HEK293 (cell line): Measurements from ENCODE around the gene DPYSL3.

Experiments used
- CTCF ChIA-PET: fragments of 350-600 bp; formaldehyde crosslinking; extraction: SDS; loops from one replicate; lab custom pipeline; 2021; ENCODE audit warnings: antibody characterized with exemption; lab: Yijun Ruan, JAX
- POLR2A ChIA-PET: fragments of 300-600 bp; formaldehyde crosslinking; extraction: SDS; loops from one replicate; lab custom pipeline; 2020; ENCODE audit warnings: antibody characterized with exemption, inconsistent platforms; lab: Yijun Ruan, JAX
- H3K27ac ChIP-seq: fragments of 200-500 bp; sonication (Bioruptor generic); 2 replicates; pipeline ENCODE4 v1.5.1; 2014; ENCODE audit warnings: low read depth, low read length, control low read depth, inconsistent platforms; ENCODE audit errors: extremely low read depth
- H3K36me3 ChIP-seq, 2 experiments: fragments of 200-500 bp in 1 of 2; sonication (Bioruptor generic) in 1 of 2; 1 replicate in 1 of 2; 2 replicates in 1 of 2; pipeline ENCODE4 v1.5.1; 2014 to 2017; ENCODE audit warnings: inconsistent platforms in 2 of 2, low read length in 2 of 2; ENCODE audit not compliant: control insufficient read depth in 2 of 2, insufficient read depth in 1 of 2
- H3K4me1 ChIP-seq: fragments of 200-500 bp; sonication (Bioruptor generic); 2 replicates; pipeline ENCODE4 v1.5.1; 2014; ENCODE audit warnings: mild to moderate bottlenecking, low read length, inconsistent platforms; ENCODE audit not compliant: control insufficient read depth, insufficient read depth
- H3K4me3 ChIP-seq: 2 replicates; pipeline ENCODE4 v1.5.1; 2011; ENCODE audit warnings: low read depth, mild to moderate bottlenecking, control low read depth, low read length, moderate library complexity
- H3K9me3 ChIP-seq: fragments of 200-500 bp; sonication (Bioruptor generic); 2 replicates; pipeline ENCODE4 v1.5.1; 2014; ENCODE audit warnings: low read depth, low read length, inconsistent platforms; ENCODE audit not compliant: control insufficient read depth, insufficient read depth
- EGR2 ChIP-seq: fragments of 450-650 bp; formaldehyde crosslinking; IDR thresholded peaks from 2 replicates; pipeline ENCODE4 v1.5.1; 2016; ENCODE audit warnings: low read depth, missing biosample characterization, missing genetic modification characterization
- KLF8 ChIP-seq: fragments of 450-650 bp; formaldehyde crosslinking; IDR thresholded peaks from 2 replicates; pipeline ENCODE4 v1.5.1; 2016; ENCODE audit warnings: missing biosample characterization, missing genetic modification characterization
- MZF1 ChIP-seq: fragments of 450-650 bp; formaldehyde crosslinking; IDR thresholded peaks from 2 replicates; pipeline ENCODE4 v1.5.1; 2017; ENCODE audit warnings: missing biosample characterization, missing genetic modification characterization, borderline replicate concordance
- REST ChIP-seq: fragments of 450-650 bp; formaldehyde crosslinking; IDR thresholded peaks from 2 replicates; pipeline ENCODE4 v1.5.1; 2016; ENCODE audit warnings: missing biosample characterization, missing genetic modification characterization
- SCRT1 ChIP-seq: fragments of 450-650 bp; formaldehyde crosslinking; IDR thresholded peaks from 2 replicates; pipeline ENCODE4 v1.5.1; 2016; ENCODE audit warnings: missing biosample characterization, missing genetic modification characterization, borderline replicate concordance
- SCRT2 ChIP-seq: fragments of 450-650 bp; formaldehyde crosslinking; IDR thresholded peaks from 2 replicates; pipeline ENCODE4 v1.5.1; 2016; ENCODE audit warnings: missing biosample characterization, missing genetic modification characterization
- ZBTB21 ChIP-seq: fragments of 450-650 bp; formaldehyde crosslinking; IDR thresholded peaks from 2 replicates; pipeline ENCODE4 v1.5.1; 2017; ENCODE audit warnings: missing biosample characterization, missing genetic modification characterization
- ZFHX2 ChIP-seq: fragments of 450-650 bp; formaldehyde crosslinking; conservative IDR thresholded peaks from 2 replicates; pipeline ENCODE4 v1.5.1; 2016; ENCODE audit warnings: missing biosample characterization, missing genetic modification characterization
- ZNF112 ChIP-seq: fragments of 450-650 bp; formaldehyde crosslinking; IDR thresholded peaks from 2 replicates; pipeline ENCODE4 v1.5.0; 2017; ENCODE audit warnings: missing biosample characterization, missing genetic modification characterization
- ZNF133 ChIP-seq: fragments of 450-650 bp; formaldehyde crosslinking; IDR thresholded peaks from 2 replicates; pipeline ENCODE4 v1.5.1; 2016; ENCODE audit warnings: missing biosample characterization, missing genetic modification characterization
- ZNF148 ChIP-seq: fragments of 450-650 bp; formaldehyde crosslinking; IDR thresholded peaks from 2 replicates; pipeline ENCODE4 v1.5.0; 2017; ENCODE audit warnings: missing biosample characterization, missing genetic modification characterization, borderline replicate concordance
- ZNF16 ChIP-seq: fragments of 450-650 bp; formaldehyde crosslinking; IDR thresholded peaks from 2 replicates; pipeline ENCODE4 v1.5.1; 2016; ENCODE audit warnings: low read depth, missing biosample characterization, missing genetic modification characterization
- ZNF175 ChIP-seq: fragments of 450-650 bp; formaldehyde crosslinking; IDR thresholded peaks from 2 replicates; pipeline ENCODE4 v1.5.1; 2016; ENCODE audit warnings: missing biosample characterization, missing genetic modification characterization
- ZNF335 ChIP-seq: fragments of 450-650 bp; formaldehyde crosslinking; conservative IDR thresholded peaks from 2 replicates; pipeline ENCODE4 v1.5.1; 2016; ENCODE audit warnings: missing biosample characterization, missing genetic modification characterization
- ZNF529 ChIP-seq: fragments of 450-650 bp; formaldehyde crosslinking; IDR thresholded peaks from 2 replicates; pipeline ENCODE4 v1.5.1; 2017; ENCODE audit warnings: missing genetic modification characterization, missing biosample characterization; ENCODE audit not compliant: insufficient replicate concordance
- TF ChIP-seq, protein P1 (sequence below): fragments of 450-650 bp; formaldehyde crosslinking; IDR thresholded peaks from 2 replicates; pipeline ENCODE4 v1.5.1; 2017; ENCODE audit warnings: missing biosample characterization, missing genetic modification characterization
- TF ChIP-seq, protein P2 (sequence below): fragments of 450-650 bp; formaldehyde crosslinking; IDR thresholded peaks from 2 replicates; pipeline ENCODE4 v1.5.1; 2016; ENCODE audit warnings: missing biosample characterization, missing genetic modification characterization

The DPYSL3 gene

DNA sequence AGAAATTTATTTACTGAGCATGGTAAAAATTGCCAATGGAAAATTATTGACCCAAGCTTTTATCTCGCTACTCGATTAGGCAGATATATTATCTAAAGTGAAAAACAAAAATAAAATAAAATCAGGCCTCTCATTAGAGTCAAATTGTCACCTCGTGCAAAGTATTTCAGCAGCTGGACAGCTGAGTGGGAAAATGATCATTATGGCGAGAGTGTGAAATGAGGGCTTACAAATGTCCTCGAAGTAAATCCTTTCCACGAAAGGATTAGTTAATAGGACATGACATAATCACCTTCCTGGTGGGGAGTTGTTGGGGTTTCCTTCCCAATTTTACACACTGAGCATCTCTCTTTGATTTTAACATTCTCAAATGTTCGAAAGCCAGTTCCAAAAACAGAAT is 5.4 kb upstream of the DPYSL3 start:
- POLR2A ChIA-PET: no interaction called here

GRCh38 chr5:147512659-147513379 is 3.0 kb upstream of the DPYSL3 start:
- CTCF ChIA-PET: interaction anchor here (0.6 kb wide), 1 partner anchor 30 kb away, joined by 3 read pairs; no protein-coding TSS in a partner anchor
- Histone ChIP-seq H3K36me3 (no peaks in the 10 kb centered on the region), H3K4me1 (0 out of 2 replicates have a peak, but pooled peaks cover 2% of the 10 kb centered on the region), H3K27ac (no peak overlapping the region)
- TF ChIP-seq ZNF148 (tag by site-specific recombination) (no peak), KLF8 (tag by site-specific recombination) (no peak)
- TF ChIP-seq, protein P1, sequence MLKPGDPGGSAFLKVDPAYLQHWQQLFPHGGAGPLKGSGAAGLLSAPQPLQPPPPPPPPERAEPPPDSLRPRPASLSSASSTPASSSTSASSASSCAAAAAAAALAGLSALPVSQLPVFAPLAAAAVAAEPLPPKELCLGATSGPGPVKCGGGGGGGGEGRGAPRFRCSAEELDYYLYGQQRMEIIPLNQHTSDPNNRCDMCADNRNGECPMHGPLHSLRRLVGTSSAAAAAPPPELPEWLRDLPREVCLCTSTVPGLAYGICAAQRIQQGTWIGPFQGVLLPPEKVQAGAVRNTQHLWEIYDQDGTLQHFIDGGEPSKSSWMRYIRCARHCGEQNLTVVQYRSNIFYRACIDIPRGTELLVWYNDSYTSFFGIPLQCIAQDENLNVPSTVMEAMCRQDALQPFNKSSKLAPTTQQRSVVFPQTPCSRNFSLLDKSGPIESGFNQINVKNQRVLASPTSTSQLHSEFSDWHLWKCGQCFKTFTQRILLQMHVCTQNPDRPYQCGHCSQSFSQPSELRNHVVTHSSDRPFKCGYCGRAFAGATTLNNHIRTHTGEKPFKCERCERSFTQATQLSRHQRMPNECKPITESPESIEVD (tag by site-specific recombination): 0 out of 2 replicates have a peak, but pooled peaks have one; percentile 7
- TF ChIP-seq, all 188 proteins: peak for 1
- Histone ChIP-seq H3K4me3 (no peak overlapping the region), H3K9me3 (no peaks in the 10 kb centered on the region)
- POLR2A ChIA-PET: no interaction called here

More for the DNA sequence above, 5.4 kb upstream of the DPYSL3 start:
- Histone ChIP-seq H3K4me1 (no peaks in the 10 kb centered on the region), H3K36me3 (no peaks in the 10 kb centered on the region), H3K9me3 (no peaks in the 10 kb centered on the region), H3K27ac (no peak overlapping the region), H3K4me3 (no peak overlapping the region)
- CTCF ChIA-PET: no interaction called here
- no peak for TF ChIP-seq ZNF529 (tag by site-specific recombination)
- peak; percentile 58 for TF ChIP-seq REST (tag by site-specific recombination)

GRCh38 chr5:147510885-147511284 is 1.0 kb upstream of the DPYSL3 start:
- H3K36me3 ChIP-seq: no peaks in the 10 kb centered on the region
- no peaks in the 10 kb centered on the region for H3K9me3 ChIP-seq
- no peak overlapping the region for H3K27ac ChIP-seq
- TF ChIP-seq ZNF175 (tag by site-specific recombination) (no peak), EGR2 (peak; percentile 72), ZBTB21 (no peak), ZNF335 (tag by site-specific recombination) (no peak), ZNF112 (tag by site-specific recombination) (no peak), MZF1 (tag by site-specific recombination) (no peak), ZNF16 (no peak), ZFHX2 (tag by site-specific recombination) (peak; percentile 85), SCRT1 (tag by site-specific recombination) (no peak), SCRT2 (peak; percentile 27; the same call in 1 of the 2 replicates), ZNF133 (tag by site-specific recombination) (no peak)
- TF ChIP-seq, protein P2, sequence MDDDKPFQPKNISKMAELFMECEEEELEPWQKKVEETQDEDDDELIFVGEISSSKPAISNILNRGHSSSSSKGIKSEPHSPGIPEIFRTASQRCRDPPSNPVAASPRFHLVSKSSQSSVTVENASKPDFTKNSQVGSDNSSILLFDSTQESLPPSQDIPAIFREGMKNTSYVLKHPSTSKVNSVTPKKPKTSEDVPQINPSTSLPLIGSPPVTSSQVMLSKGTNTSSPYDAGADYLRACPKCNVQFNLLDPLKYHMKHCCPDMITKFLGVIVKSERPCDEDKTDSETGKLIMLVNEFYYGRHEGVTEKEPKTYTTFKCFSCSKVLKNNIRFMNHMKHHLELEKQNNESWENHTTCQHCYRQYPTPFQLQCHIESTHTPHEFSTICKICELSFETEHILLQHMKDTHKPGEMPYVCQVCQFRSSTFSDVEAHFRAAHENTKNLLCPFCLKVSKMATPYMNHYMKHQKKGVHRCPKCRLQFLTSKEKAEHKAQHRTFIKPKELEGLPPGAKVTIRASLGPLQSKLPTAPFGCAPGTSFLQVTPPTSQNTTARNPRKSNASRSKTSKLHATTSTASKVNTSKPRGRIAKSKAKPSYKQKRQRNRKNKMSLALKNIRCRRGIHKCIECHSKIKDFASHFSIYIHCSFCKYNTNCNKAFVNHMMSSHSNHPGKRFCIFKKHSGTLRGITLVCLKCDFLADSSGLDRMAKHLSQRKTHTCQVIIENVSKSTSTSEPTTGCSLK (tag by site-specific recombination): no peak
- ChIA-PET POLR2A (no interaction called here), CTCF (interaction anchor here (0.6 to 1.2 kb wide), 2 partner anchors 37 to 48 kb away, joined by 3 to 7 read pairs; no protein-coding TSS in a partner anchor)
- no peak overlapping the region for H3K4me3 ChIP-seq
- 0 out of 2 replicates have a peak, but pooled peaks cover 4% of the 10 kb centered on the region for H3K4me1 ChIP-seq
